Skeletal muscle satellite cell (primary cell): ENCODE results near the gene OR9Q1.
"Not testable (repeated sequence)": the region's sequence is repeated elsewhere in the genome, so short reads cannot be mapped to it uniquely, and the experiment has no call there.

Experiments
- H3K27me3 ChIP-seq: 2 replicates; pipeline ENCODE4 v1.7.0; 2013; ENCODE audit warnings: low read length; ENCODE audit not compliant: control insufficient read depth, insufficient read depth
- H3K36me3 ChIP-seq: 2 replicates; pipeline ENCODE4 v1.7.0; 2013; ENCODE audit warnings: mild to moderate bottlenecking, control low read depth, low read length; ENCODE audit not compliant: insufficient read depth
- H3K4me1 ChIP-seq: 2 replicates; pipeline ENCODE4 v1.7.0; 2013; ENCODE audit warnings: low read length; ENCODE audit not compliant: control insufficient read depth, insufficient read depth
- H3K4me2 ChIP-seq: 2 replicates; pipeline ENCODE4 v1.7.0; 2013; ENCODE audit warnings: mild to moderate bottlenecking, low read length
- H3K4me3 ChIP-seq: 2 replicates; pipeline ENCODE4 v1.7.0; 2013; ENCODE audit warnings: low read length
- H3K9ac ChIP-seq: 2 replicates; pipeline ENCODE4 v1.7.0; 2013; ENCODE audit warnings: mild to moderate bottlenecking, low read depth, low read length, moderate library complexity
- H3K9me3 ChIP-seq: replicated peaks from 2 replicates; pipeline ENCODE4 v1.7.0; 2013; ENCODE audit warnings: mild to moderate bottlenecking, control low read depth, low read length

OR9Q1 gene

GRCh38 chr11:58000021-58000420, 23.7 kb upstream of the OR9Q1 start:
- H3K4me2 ChIP-seq, H3K36me3 ChIP-seq: not testable (repeated sequence)

GRCh38 chr11:58000699-58001098, 23.0 kb upstream of the OR9Q1 start:
- Histone ChIP-seq H3K36me3 (no peaks in the 10 kb centered on the region), H3K9ac (no peak overlapping the region), H3K4me3 (no peak overlapping the region), H3K27me3 (no peaks in the 10 kb centered on the region), H3K9me3 (no peaks in the 10 kb centered on the region), H3K4me2 (no peak overlapping the region), H3K4me1 (peaks cover 4% of the 10 kb centered on the region)

More at GRCh38 chr11:58000021-58000420, 23.7 kb upstream of the OR9Q1 start:
- not testable (repeated sequence) for H3K4me1 ChIP-seq, H3K4me3 ChIP-seq, H3K9ac ChIP-seq, H3K27me3 ChIP-seq, H3K9me3 ChIP-seq

GRCh38 chr11:58003036-58003435, 20.6 kb upstream of the OR9Q1 start:
- H3K9ac ChIP-seq = no peak overlapping the region
- no peak overlapping the region for H3K4me3 ChIP-seq
- no peaks in the 10 kb centered on the region for H3K27me3 ChIP-seq
- no peaks in the 10 kb centered on the region for H3K36me3 ChIP-seq
- no peak overlapping the region for H3K4me2 ChIP-seq
- H3K9me3 ChIP-seq = no peaks in the 10 kb centered on the region
- peaks cover 4% of the 10 kb centered on the region for H3K4me1 ChIP-seq

GRCh38 chr11:58003591-58003990, 20.1 kb upstream of the OR9Q1 start:
- Histone ChIP-seq H3K4me2 (no peak overlapping the region), H3K9me3 (no peaks in the 10 kb centered on the region), H3K4me1 (peaks cover 4% of the 10 kb centered on the region), H3K27me3 (no peaks in the 10 kb centered on the region), H3K4me3 (no peak overlapping the region), H3K36me3 (no peaks in the 10 kb centered on the region), H3K9ac (no peak overlapping the region)

GRCh38 chr11:58004664-58005063, 19.0 kb upstream of the OR9Q1 start:
- no peaks in the 10 kb centered on the region for H3K9me3 ChIP-seq
- no peak overlapping the region for H3K9ac ChIP-seq
- H3K27me3 ChIP-seq = no peaks in the 10 kb centered on the region
- peaks cover 4% of the 10 kb centered on the region for H3K4me1 ChIP-seq
- H3K4me3 ChIP-seq = no peak overlapping the region
- H3K36me3 ChIP-seq = no peaks in the 10 kb centered on the region
- H3K4me2 ChIP-seq = no peak overlapping the region

GRCh38 chr11:58006940-58007339, 16.7 kb upstream of the OR9Q1 start:
- Histone ChIP-seq H3K27me3 (no peaks in the 10 kb centered on the region), H3K9ac (no peak overlapping the region), H3K36me3 (no peaks in the 10 kb centered on the region), H3K4me3 (no peak overlapping the region), H3K4me1 (peaks cover 4% of the 10 kb centered on the region), H3K4me2 (no peak overlapping the region), H3K9me3 (no peaks in the 10 kb centered on the region)

- Histone ChIP-seq H3K9ac (no peak overlapping the region), H3K4me1 (no peaks in the 10 kb centered on the region), H3K4me3 (no peak overlapping the region), H3K27me3 (no peaks in the 10 kb centered on the region), H3K36me3 (no peaks in the 10 kb centered on the region), H3K4me2 (no peak overlapping the region), H3K9me3 (no peaks in the 10 kb centered on the region)
These were observed 11.9 kb upstream of the OR9Q1 start for GRCh38 chr11:58011771-58012170.

- Histone ChIP-seq H3K9me3 (no peaks in the 10 kb centered on the region), H3K9ac (peak overlapping the region; percentile 46), H3K4me1 (peaks cover 34% of the 10 kb centered on the region), H3K27me3 (no peaks in the 10 kb centered on the region), H3K36me3 (no peaks in the 10 kb centered on the region), H3K4me2 (peak overlapping the region; percentile 37), H3K4me3 (no peak overlapping the region)
These were observed 965 bp downstream of the OR9Q1 start for GRCh38 chr11:58024601-58025091.

GRCh38 chr11:58027341-58027740, 3.7 kb downstream of the OR9Q1 start:
- H3K9ac ChIP-seq = no peak overlapping the region
- peaks cover 34% of the 10 kb centered on the region for H3K4me1 ChIP-seq
- no peaks in the 10 kb centered on the region for H3K9me3 ChIP-seq
- no peak overlapping the region for H3K4me3 ChIP-seq
- H3K4me2 ChIP-seq = no peak overlapping the region
- H3K27me3 ChIP-seq = no peaks in the 10 kb centered on the region
- H3K36me3 ChIP-seq = no peaks in the 10 kb centered on the region

- no peaks in the 10 kb centered on the region for H3K27me3 ChIP-seq
- H3K9ac ChIP-seq = no peak overlapping the region
- H3K4me1 ChIP-seq = peaks cover 32% of the 10 kb centered on the region
- H3K4me3 ChIP-seq = no peak overlapping the region
- no peaks in the 10 kb centered on the region for H3K36me3 ChIP-seq
- H3K4me2 ChIP-seq = no peak overlapping the region
- H3K9me3 ChIP-seq = no peaks in the 10 kb centered on the region
These were observed 5.2 kb downstream of the OR9Q1 start for GRCh38 chr11:58028687-58029411.

GRCh38 chr11:58030653-58031052, 7.0 kb downstream of the OR9Q1 start, which contains the start of gene OR6Q1:
OR6Q1 (plus strand) TSS chr11:58030953; CDS start chr11:58030953, 0 bp downstream.
- Histone ChIP-seq H3K4me2 (no peak within 1 kb of the TSS), H3K9ac (no peak within 1 kb of the TSS), H3K36me3 (no peaks in the 10 kb centered on the region), H3K9me3 (no peaks in the 10 kb centered on the region), H3K27me3 (no peaks in the 10 kb centered on the region), H3K4me1 (peaks cover 20% of the 10 kb centered on the region), H3K4me3 (no peak within 1 kb of the TSS)

GRCh38 chr11:58034471-58034870, 10.8 kb downstream of the OR9Q1 start:
- Histone ChIP-seq H3K4me3 (no peak overlapping the region), H3K4me1 (no peaks in the 10 kb centered on the region), H3K27me3 (no peaks in the 10 kb centered on the region), H3K4me2 (no peak overlapping the region), H3K36me3 (no peaks in the 10 kb centered on the region), H3K9me3 (no peaks in the 10 kb centered on the region), H3K9ac (no peak overlapping the region)
